Colonic mucosa (tissue), 4 donors: ENCODE measurements around the gene ANKRD6. TPM values are rescaled to one million over a fixed set of nuclear protein-coding genes. Genes with fewer than 3 reads are reported as not detected.

Source experiments
- DNase-seq: peaks from one replicate; pipeline ENCODE4 v3.0.0-alpha.2; 2020
- H3K27ac ChIP-seq: fragments of 200-600 bp; one replicate; pipeline ENCODE4 v1.8.0; 2021
- H3K27me3 ChIP-seq: fragments of 200-600 bp; one replicate; pipeline ENCODE4 v1.8.0; 2021
- H3K36me3 ChIP-seq: fragments of 200-600 bp; one replicate; pipeline ENCODE4 v1.8.0; 2021
- H3K4me1 ChIP-seq: fragments of 200-600 bp; one replicate; pipeline ENCODE4 v1.8.0; 2021; ENCODE audit warnings: mild to moderate bottlenecking
- H3K4me3 ChIP-seq: fragments of 200-600 bp; one replicate; pipeline ENCODE4 v1.8.0; 2021
- H3K9ac ChIP-seq, 2 donors: one replicate each; pipeline ENCODE4 v1.7.0; 2013; ENCODE audit warnings: control low read depth in 2 of 2, low read depth in 2 of 2, low read length in 2 of 2
- H3K9me3 ChIP-seq: fragments of 200-600 bp; one replicate; pipeline ENCODE4 v1.8.0; 2021
- intact Hi-C: fragments of 100-400 bp; cut with DNase I; formaldehyde crosslinking; loops from one replicate; pipeline ENCODE4 v1.14.1; 2022
- total RNA-seq, 2 donors: library from RNA; stranded (reverse); fragmentation: NEBNext Ultra II Directional in 1 of 2; extraction: Animal tissue kit (Norgen Biotek cat#: 25700) in 1 of 2; gene quantifications; one replicate each; pipeline ENCODE4 v1.2.1, GENCODE V29; 2021
- TF ChIP-seq, protein P1 (sequence below): fragments of 200-600 bp; IDR thresholded peaks from one replicate; pipeline ENCODE4 v1.8.0; 2022; ENCODE audit warnings: antibody characterized with exemption, mild to moderate bottlenecking
- donor health status: healthy.
- donor health status: DM: no; HTN: no; CAD: no.
- donor health status: DM: no; HTN: no; CAD: no.

ANKRD6 gene
- total RNA-seq, 2 donors from 2014 or later, result 1.6 to 3.1 TPM

DNA sequence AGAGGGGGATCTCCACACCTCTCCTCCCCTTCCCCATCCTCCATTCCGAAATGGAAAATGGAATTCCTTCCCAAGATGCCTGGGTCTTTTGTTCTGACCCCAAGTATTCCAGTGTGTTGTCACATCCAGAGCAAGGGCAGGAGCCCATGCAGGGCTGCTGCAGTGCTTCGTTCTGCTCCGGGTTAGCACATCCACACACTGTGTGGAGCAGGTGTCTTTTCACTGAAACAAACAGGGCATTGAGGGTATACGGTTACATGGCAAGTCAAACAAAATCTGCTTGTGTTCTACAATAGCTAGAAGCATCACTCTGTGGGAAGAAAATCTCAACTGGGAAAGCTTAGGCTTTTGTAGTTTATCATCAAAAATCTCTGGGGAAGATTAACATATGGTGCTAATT is 148.7 kb downstream of the ANKRD6 start:
- H3K4me3 ChIP-seq, result no peak overlapping the region
- H3K27me3 ChIP-seq, result no peaks in the 10 kb centered on the region
- no peaks in the 10 kb centered on the region for H3K9me3 ChIP-seq
- H3K9ac ChIP-seq, result no peak overlapping the region
- no peaks in the 10 kb centered on the region for H3K36me3 ChIP-seq
- TF ChIP-seq, protein P1, sequence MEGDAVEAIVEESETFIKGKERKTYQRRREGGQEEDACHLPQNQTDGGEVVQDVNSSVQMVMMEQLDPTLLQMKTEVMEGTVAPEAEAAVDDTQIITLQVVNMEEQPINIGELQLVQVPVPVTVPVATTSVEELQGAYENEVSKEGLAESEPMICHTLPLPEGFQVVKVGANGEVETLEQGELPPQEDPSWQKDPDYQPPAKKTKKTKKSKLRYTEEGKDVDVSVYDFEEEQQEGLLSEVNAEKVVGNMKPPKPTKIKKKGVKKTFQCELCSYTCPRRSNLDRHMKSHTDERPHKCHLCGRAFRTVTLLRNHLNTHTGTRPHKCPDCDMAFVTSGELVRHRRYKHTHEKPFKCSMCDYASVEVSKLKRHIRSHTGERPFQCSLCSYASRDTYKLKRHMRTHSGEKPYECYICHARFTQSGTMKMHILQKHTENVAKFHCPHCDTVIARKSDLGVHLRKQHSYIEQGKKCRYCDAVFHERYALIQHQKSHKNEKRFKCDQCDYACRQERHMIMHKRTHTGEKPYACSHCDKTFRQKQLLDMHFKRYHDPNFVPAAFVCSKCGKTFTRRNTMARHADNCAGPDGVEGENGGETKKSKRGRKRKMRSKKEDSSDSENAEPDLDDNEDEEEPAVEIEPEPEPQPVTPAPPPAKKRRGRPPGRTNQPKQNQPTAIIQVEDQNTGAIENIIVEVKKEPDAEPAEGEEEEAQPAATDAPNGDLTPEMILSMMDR, result no peak
- H3K27ac ChIP-seq, result no peak overlapping the region
- H3K4me1 ChIP-seq, result no peaks in the 10 kb centered on the region
- no peak for DNase-seq
- intact Hi-C loops, result no loop called here

DNA sequence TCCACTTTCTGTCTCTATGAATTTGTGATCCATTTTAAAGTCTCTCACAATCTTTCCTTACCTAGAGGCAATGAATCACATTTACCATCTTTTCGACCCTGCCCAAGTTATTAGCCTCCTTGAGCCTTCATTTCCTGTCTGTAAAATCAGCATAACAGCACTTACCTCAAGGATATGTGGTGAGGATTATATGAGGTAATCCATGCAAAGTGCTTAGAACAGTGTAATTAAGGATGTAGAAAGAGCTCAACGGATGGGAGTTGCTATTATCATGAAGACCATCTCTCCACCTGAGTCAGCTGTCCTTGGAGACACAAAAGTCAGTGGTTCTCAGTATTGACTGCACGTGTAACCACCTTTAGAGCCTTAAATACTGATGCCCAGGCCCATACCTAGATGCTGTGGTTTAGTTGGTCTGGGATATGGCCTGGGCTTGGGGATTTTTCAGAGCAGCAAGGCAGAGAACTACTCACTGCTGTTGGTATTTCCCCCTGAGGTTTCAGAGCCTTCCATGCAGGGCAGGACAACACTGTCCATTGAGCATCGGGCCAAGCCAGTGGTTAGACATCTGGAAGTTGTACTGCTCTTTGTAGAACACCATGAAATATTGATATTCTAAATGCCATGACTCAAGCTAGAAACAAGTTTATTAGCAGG is 149.8 kb downstream of the ANKRD6 start:
- H3K27ac ChIP-seq, result no peak overlapping the region
- intact Hi-C loops, result no loop called here

DNA sequence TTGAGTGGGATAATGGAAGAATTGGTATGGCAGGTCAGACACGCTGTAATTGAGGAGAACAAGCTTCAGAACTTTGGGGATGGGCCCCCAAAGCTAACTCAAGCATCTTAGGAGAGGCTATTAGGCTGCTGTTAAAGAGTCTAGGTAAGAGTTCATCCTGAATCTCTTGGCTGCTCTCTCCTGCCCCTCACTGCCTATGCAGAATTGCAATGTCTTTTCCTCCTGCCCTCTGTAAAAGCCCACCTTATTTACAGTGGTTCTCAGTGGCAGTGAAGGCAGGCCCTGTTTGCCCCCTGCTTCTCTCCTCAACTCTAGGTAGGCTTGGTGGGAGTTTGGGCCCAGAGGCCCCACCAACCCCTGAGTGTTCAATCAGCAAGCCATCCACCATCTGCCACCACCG is 150.6 kb downstream of the ANKRD6 start:
- Histone ChIP-seq H3K36me3 (no peaks in the 10 kb centered on the region), H3K27me3 (no peaks in the 10 kb centered on the region), H3K4me1 (no peaks in the 10 kb centered on the region), H3K4me3 (no peak overlapping the region), H3K9ac (no peak overlapping the region), H3K27ac (no peak overlapping the region), H3K9me3 (no peaks in the 10 kb centered on the region)
- intact Hi-C loops, result no loop called here
- TF ChIP-seq, protein P1, result no peak
- no peak for DNase-seq

More for the DNA sequence above, 149.8 kb downstream of the ANKRD6 start:
- H3K36me3 ChIP-seq, result no peaks in the 10 kb centered on the region
- H3K4me1 ChIP-seq, result no peaks in the 10 kb centered on the region
- no peak for DNase-seq
- TF ChIP-seq, protein P1, result no peak
- H3K27me3 ChIP-seq, result no peaks in the 10 kb centered on the region
- no peak overlapping the region for H3K9ac ChIP-seq
- no peaks in the 10 kb centered on the region for H3K9me3 ChIP-seq
- no peak overlapping the region for H3K4me3 ChIP-seq

DNA sequence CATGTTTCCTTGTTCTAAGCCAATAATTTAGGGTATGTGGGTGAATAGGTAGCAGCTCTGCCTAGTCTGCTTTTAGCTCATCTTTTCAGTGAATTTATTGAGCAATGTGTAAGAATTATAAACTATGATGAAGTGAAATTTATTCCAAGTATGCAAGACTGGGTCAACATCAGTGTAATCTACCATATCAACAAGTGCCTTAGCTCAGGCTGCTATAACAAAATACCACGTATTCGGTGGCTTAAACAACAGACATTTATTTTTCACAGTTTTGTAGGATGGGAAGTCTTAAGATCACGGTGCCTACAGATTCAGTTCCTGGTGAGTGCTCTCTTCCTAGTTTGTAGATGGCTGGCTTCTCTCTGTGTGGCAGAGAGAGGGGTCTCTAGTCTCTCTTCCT is 151.6 kb downstream of the ANKRD6 start:
- no peak for DNase-seq
- Histone ChIP-seq H3K4me3 (no peak overlapping the region), H3K9me3 (no peaks in the 10 kb centered on the region), H3K27ac (no peak overlapping the region), H3K27me3 (no peaks in the 10 kb centered on the region), H3K4me1 (no peaks in the 10 kb centered on the region), H3K9ac (no peak overlapping the region), H3K36me3 (no peaks in the 10 kb centered on the region)
- TF ChIP-seq, protein P1, result no peak
- intact Hi-C loops, result no loop called here

DNA sequence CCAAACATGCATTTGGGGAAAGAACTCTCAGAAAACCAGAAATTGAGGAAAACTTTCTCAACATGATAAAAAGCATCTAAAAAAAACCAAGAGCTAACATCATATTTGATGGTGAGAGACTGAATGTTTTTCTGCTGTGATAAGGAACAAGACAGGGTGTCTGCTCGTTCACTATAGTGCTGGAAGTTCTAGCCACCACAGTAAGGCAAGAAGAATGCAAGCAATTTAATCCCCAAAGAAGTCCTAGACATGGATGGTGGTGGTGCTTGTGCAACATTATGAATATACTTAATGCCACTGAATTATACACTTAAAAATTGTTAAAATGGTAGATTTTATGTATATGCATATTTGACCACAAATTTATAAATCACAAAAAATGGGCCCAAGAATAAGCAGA is 152.2 kb downstream of the ANKRD6 start:
- H3K27ac ChIP-seq, result no peak overlapping the region
- no peaks in the 10 kb centered on the region for H3K4me1 ChIP-seq
- DNase-seq, result no peak
- no peak overlapping the region for H3K4me3 ChIP-seq
- H3K9me3 ChIP-seq, result no peaks in the 10 kb centered on the region
- H3K36me3 ChIP-seq, result no peaks in the 10 kb centered on the region
- H3K9ac ChIP-seq, result no peak overlapping the region
- intact Hi-C loops, result no loop called here
- TF ChIP-seq, protein P1, result no peak
- no peaks in the 10 kb centered on the region for H3K27me3 ChIP-seq
